NB4 (cell line): Measurements from ENCODE around the gene KCNJ2.

Source experiments
- CTCF ChIP-seq: IDR thresholded peaks from one replicate; pipeline ENCODE4 v1.5.1; 2012; ENCODE audit warnings: low read depth, low read length
- POLR2A ChIP-seq: IDR thresholded peaks from 2 replicates; pipeline ENCODE4 v1.6.1; 2011; ENCODE audit warnings: mild to moderate bottlenecking; ENCODE audit not compliant: insufficient read length; ENCODE audit errors: extremely low read depth

- no peak for TF ChIP-seq CTCF
- TF ChIP-seq POLR2A = no peak
Measured at GRCh38 chr17:70207184-70207583, 37.9 kb downstream of the KCNJ2 start.
